Stimulated activated CD4-positive, alpha-beta T cell treated with anti-CD3 and anti-CD28 coated beads, Interleukin-2, amount 100 ng/mL, for 4 hours (primary cell): Measurements from ENCODE around the gene VAT1.
"Not testable (repeated sequence)": the region's sequence is repeated elsewhere in the genome, so short reads cannot be mapped to it uniquely, and the experiment has no call there.

Experiments used
- DNase-seq: peaks from one replicate; pipeline ENCODE4 v3.0.0-alpha.2; 2020; ENCODE audit warnings: low read depth

The VAT1 gene

GRCh38 chr17:42973323-42973722, 48.9 kb downstream of the VAT1 start:
- not testable (repeated sequence) for DNase-seq

GRCh38 chr17:42971589-42971988, 50.6 kb downstream of the VAT1 start:
- no peak for DNase-seq

- no peak for DNase-seq
Observed at GRCh38 chr17:42969001-42969581, 53.1 kb downstream of the VAT1 start.

- DNase-seq: no peak
Observed at GRCh38 chr17:42967925-42968324, 54.3 kb downstream of the VAT1 start.
